ENCODE data around the gene RUVBL2.

DNA sequence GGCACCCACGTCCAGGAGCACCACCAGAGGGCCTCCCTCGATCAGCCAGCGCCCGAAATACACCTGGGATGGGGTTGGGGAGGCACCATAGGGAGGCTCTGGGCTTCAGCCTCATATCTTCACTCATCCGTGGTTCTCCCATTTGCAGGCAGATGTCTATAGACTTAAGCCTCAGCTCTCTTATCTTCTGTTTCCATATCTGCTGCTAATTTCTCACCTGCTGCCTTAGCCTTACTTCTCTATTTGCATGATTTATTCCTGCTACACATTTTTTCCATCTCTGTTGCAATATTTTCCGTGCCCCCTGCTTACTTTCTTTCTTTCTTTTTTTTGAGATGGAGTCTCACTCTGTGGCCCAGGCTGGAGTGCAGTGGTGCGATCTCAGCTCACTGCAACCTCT, 6.4 kb upstream of the RUVBL2 start:
- TF ChIP-seq, protein P1, sequence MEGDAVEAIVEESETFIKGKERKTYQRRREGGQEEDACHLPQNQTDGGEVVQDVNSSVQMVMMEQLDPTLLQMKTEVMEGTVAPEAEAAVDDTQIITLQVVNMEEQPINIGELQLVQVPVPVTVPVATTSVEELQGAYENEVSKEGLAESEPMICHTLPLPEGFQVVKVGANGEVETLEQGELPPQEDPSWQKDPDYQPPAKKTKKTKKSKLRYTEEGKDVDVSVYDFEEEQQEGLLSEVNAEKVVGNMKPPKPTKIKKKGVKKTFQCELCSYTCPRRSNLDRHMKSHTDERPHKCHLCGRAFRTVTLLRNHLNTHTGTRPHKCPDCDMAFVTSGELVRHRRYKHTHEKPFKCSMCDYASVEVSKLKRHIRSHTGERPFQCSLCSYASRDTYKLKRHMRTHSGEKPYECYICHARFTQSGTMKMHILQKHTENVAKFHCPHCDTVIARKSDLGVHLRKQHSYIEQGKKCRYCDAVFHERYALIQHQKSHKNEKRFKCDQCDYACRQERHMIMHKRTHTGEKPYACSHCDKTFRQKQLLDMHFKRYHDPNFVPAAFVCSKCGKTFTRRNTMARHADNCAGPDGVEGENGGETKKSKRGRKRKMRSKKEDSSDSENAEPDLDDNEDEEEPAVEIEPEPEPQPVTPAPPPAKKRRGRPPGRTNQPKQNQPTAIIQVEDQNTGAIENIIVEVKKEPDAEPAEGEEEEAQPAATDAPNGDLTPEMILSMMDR (conservative IDR thresholded peaks at IDR 0.05): no peak
- TF ChIP-seq ZFX (IDR thresholded peaks at IDR 0.05): no peak

Data from C4-2B (cell line).